C4-2B (cell line): Measurements from ENCODE around the gene PACRG.

ENCODE experiments used
- CTCF ChIP-seq: fragments of 450-650 bp; conservative IDR thresholded peaks from 2 replicates; pipeline ENCODE4 v1.5.1; 2017; ENCODE audit warnings: mild to moderate bottlenecking
- ZFX ChIP-seq: fragments of 450-650 bp; IDR thresholded peaks from 2 replicates; pipeline ENCODE4 v1.6.1; 2017

DNA sequence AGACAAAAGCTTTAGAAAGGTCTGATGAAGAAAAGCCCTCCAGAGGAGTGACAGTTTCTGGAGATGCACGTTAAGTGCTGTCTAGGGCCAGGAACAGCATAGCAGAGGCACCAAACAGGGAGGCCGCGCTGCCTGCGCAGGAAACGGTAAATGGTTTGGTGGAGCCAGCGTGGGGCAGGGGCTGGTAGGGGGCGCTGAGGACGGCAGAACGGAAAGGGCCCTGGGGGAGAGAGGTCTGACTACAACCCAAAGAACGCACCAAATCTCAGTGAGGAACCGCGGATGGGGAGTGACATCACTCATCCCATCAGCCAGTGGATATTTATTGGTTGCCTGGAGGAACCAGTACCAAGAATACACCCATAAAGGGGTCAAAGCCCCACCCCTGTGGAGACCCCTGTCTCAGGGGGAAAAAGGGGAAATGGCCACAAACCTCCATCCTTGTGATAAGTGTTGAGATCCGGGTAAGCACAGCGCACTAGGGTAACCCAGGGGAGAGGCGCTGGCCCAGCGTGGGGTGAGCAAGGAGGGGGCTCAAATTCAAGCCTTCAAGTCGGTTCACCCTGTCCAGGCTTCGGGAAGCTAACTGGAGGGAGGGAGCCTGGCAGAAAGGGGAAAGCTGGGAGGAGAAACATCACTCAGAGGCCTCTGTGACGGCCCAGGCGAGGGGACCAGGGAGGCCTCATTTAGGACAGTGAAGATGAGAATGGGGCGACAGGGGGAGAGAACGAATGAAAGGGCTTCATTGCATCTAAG lies 437.6 kb downstream of the PACRG start:
- no peak for TF ChIP-seq CTCF
- no peak for TF ChIP-seq ZFX
